NB4 (cell line): ENCODE data around the gene SNRNP200.

Experiments used
- CTCF ChIP-seq: IDR thresholded peaks from one replicate; pipeline ENCODE4 v1.5.1; 2012; ENCODE audit warnings: low read depth, low read length
- MYC ChIP-seq: IDR thresholded peaks from 2 replicates; pipeline ENCODE4 v1.6.1; 2011; ENCODE audit warnings: low read depth, low read length
- POLR2A ChIP-seq: IDR thresholded peaks from 2 replicates; pipeline ENCODE4 v1.6.1; 2011; ENCODE audit warnings: mild to moderate bottlenecking; ENCODE audit not compliant: insufficient read length; ENCODE audit errors: extremely low read depth

GRCh38 chr2:96306370-96306769 lies 1.0 kb upstream of the SNRNP200 start:
- no peak for TF ChIP-seq CTCF
- no peak for TF ChIP-seq MYC
- no peak for TF ChIP-seq POLR2A
